ENCODE results near the gene EPB41L3. TPM values are rescaled to one million over a fixed set of nuclear protein-coding genes. Genes with fewer than 3 reads are reported as not detected.
A peak's percentile ranks its signal among the peaks of the same experiment; 100 is the strongest.
"Not testable (repeated sequence)": the region's sequence is repeated elsewhere in the genome, so short reads cannot be mapped to it uniquely, and the experiment has no call there.

EPB41L3 gene
- polyA plus RNA-seq, 1 donor, result 63.6 TPM

GRCh38 chr18:5498452-5498851 lies 45.3 kb downstream of the EPB41L3 start:
- no peak for DNase-seq

GRCh38 chr18:5496305-5496704 lies 47.5 kb downstream of the EPB41L3 start:
- DNase-seq, result no peak

- DNase-seq, result no peak
Observed at GRCh38 chr18:5490753-5491480, 52.9 kb downstream of the EPB41L3 start.

- no peak for DNase-seq
Observed at GRCh38 chr18:5488844-5489243, 55.0 kb downstream of the EPB41L3 start.

GRCh38 chr18:5488044-5488443 lies 55.8 kb downstream of the EPB41L3 start:
- DNase-seq, result not testable (repeated sequence)

GRCh38 chr18:5484526-5484925 lies 59.3 kb downstream of the EPB41L3 start:
- DNase-seq, result no peak

- DNase-seq, result no peak
Observed at GRCh38 chr18:5481621-5482020, 62.2 kb downstream of the EPB41L3 start.

GRCh38 chr18:5478261-5478660 lies 65.5 kb downstream of the EPB41L3 start:
- no peak for DNase-seq

GRCh38 chr18:5476961-5477800 lies 66.6 kb downstream of the EPB41L3 start:
- no peak for DNase-seq

- no peak for DNase-seq
Observed at GRCh38 chr18:5475267-5475666, 68.5 kb downstream of the EPB41L3 start.

GRCh38 chr18:5469340-5469739 lies 74.5 kb downstream of the EPB41L3 start:
- DNase-seq, result no peak

GRCh38 chr18:5468394-5468793 lies 75.4 kb downstream of the EPB41L3 start:
- no peak for DNase-seq

GRCh38 chr18:5467671-5468070 lies 76.1 kb downstream of the EPB41L3 start:
- no peak for DNase-seq

- DNase-seq, result no peak
Observed at GRCh38 chr18:5466256-5466655, 77.5 kb downstream of the EPB41L3 start.

- no peak for DNase-seq
Observed at GRCh38 chr18:5464251-5464650, 79.5 kb downstream of the EPB41L3 start.

GRCh38 chr18:5463831-5464230 lies 80.0 kb downstream of the EPB41L3 start:
- DNase-seq, result no peak

- DNase-seq, result no peak
Observed at GRCh38 chr18:5463390-5463789, 80.4 kb downstream of the EPB41L3 start.

- DNase-seq, result no peak
Observed at GRCh38 chr18:5462227-5462626, 81.6 kb downstream of the EPB41L3 start.

- DNase-seq, result peak; percentile 38
Observed at GRCh38 chr18:5461041-5461440, 82.8 kb downstream of the EPB41L3 start.

- no peak for DNase-seq
Observed at GRCh38 chr18:5457462-5457957, 86.3 kb downstream of the EPB41L3 start.

- DNase-seq, result no peak
Observed at GRCh38 chr18:5456577-5457461, 87.0 kb downstream of the EPB41L3 start.

- DNase-seq, result no peak
Observed at GRCh38 chr18:5455674-5456073, 88.1 kb downstream of the EPB41L3 start.

Data from left kidney (tissue), 2 donors.